Peyer's patch (tissue), 4 donors: ENCODE data around the gene SSH2. TPM values are rescaled to one million over a fixed set of nuclear protein-coding genes. Genes with fewer than 3 reads are reported as not detected.

Experiments used
- DNase-seq, 3 donors: peaks; one replicate each; pipeline ENCODE4 v3.0.0-alpha.2; 2017 to 2019
- H3K27ac ChIP-seq, 4 donors: fragments of 200-600 bp; sonication (generic); one replicate each; pipeline ENCODE4 v1.5.1; 2016 to 2019
- H3K27me3 ChIP-seq, 2 donors: fragments of 200-600 bp; sonication (generic); one replicate each; pipeline ENCODE4 v1.5.1; 2019
- H3K36me3 ChIP-seq, 3 donors: fragments of 200-600 bp; sonication (generic); one replicate each; pipeline ENCODE4 v1.5.1; 2016 to 2019
- H3K4me1 ChIP-seq, 4 donors: fragments of 200-600 bp; sonication (generic); one replicate each; pipeline ENCODE4 v1.5.1; 2016 to 2019
- H3K4me3 ChIP-seq, 4 donors: fragments of 200-600 bp; sonication (generic); 1 replicate in 3 of 4; 2 replicates in 1 of 4; pipeline ENCODE4 v1.5.1; 2016 to 2019; ENCODE audit warnings: mild to moderate bottlenecking in 1 of 4
- H3K9me3 ChIP-seq, 4 donors: fragments of 200-600 bp; sonication (generic); one replicate each; pipeline ENCODE4 v1.5.1; 2016 to 2019; ENCODE audit warnings: mild to moderate bottlenecking in 1 of 4
- CTCF ChIP-seq, 6 experiments: fragments of 450-650 bp in 4 of 6; fragments of 200-600 bp in 2 of 6; sonication (generic) in 1 of 6; IDR thresholded peaks; one replicate each; pipeline ENCODE4 v1.5.1; 2017 to 2019; ENCODE audit warnings: antibody characterized with exemption in 6 of 6, mild to moderate bottlenecking in 3 of 6, moderate library complexity in 1 of 6
- POLR2A ChIP-seq, 2 donors: fragments of 450-650 bp; IDR thresholded peaks; one replicate each; pipeline ENCODE4 v1.5.1; 2017; ENCODE audit warnings: antibody characterized with exemption in 2 of 2, mild to moderate bottlenecking in 2 of 2, moderate library complexity in 2 of 2
- total RNA-seq, 4 donors: library from RNA; depleted of rRNA; stranded (reverse); fragments of >200 nt; gene quantifications; one replicate each; pipeline ENCODE4 v1.1.0, GENCODE V29; 2016

Gene SSH2
- total RNA-seq, 4 donors from 2014 or later, result 45.4 to 139 (median 58.2) TPM

- DNase-seq, result no peak
- Histone ChIP-seq H3K36me3 (peaks cover 0 to 37% (median 0%) of the 10 kb centered on the region in 3 donors), H3K4me1 (peaks cover 0 to 5% (median 3%) of the 10 kb centered on the region in 4 donors), H3K9me3 (no peaks in the 10 kb centered on the region), H3K27me3 (no peaks in the 10 kb centered on the region), H3K27ac (no peak overlapping the region), H3K4me3 (no peak overlapping the region)
- TF ChIP-seq CTCF (IDR thresholded peaks at IDR 0.05) (no peak), POLR2A (IDR thresholded peaks at IDR 0.05) (no peak)
Measured at GRCh38 chr17:29582254-29582765, 347.7 kb downstream of the SSH2 start.

GRCh38 chr17:29581583-29582253 lies 348.3 kb downstream of the SSH2 start:
- peak in 1 of 3 donors; percentile 45 for DNase-seq
- Histone ChIP-seq H3K4me1 (peaks cover 0 to 4% (median 0%) of the 10 kb centered on the region in 4 donors), H3K27me3 (no peaks in the 10 kb centered on the region), H3K36me3 (peaks cover 0 to 43% (median 0%) of the 10 kb centered on the region in 3 donors), H3K9me3 (no peaks in the 10 kb centered on the region), H3K27ac (no peak overlapping the region), H3K4me3 (no peak overlapping the region)
- TF ChIP-seq CTCF (IDR thresholded peaks at IDR 0.05) (no peak), POLR2A (IDR thresholded peaks at IDR 0.05) (no peak)

GRCh38 chr17:29579866-29580771 lies 349.9 kb downstream of the SSH2 start:
- no peak overlapping the region for H3K4me3 ChIP-seq
- TF ChIP-seq POLR2A (IDR thresholded peaks at IDR 0.05) (no peak), CTCF (IDR thresholded peaks at IDR 0.05) (peak; percentile 81 to 96 (median 92))
- peak; percentile 90 to 95 (median 91) for DNase-seq
- H3K4me1 ChIP-seq, result peaks cover 0 to 6% (median 2%) of the 10 kb centered on the region in 4 donors
- H3K36me3 ChIP-seq, result peaks cover 0 to 58% (median 0%) of the 10 kb centered on the region in 3 donors
- no peaks in the 10 kb centered on the region for H3K9me3 ChIP-seq
- H3K27ac ChIP-seq, result no peak overlapping the region
- no peaks in the 10 kb centered on the region for H3K27me3 ChIP-seq

- TF ChIP-seq POLR2A (IDR thresholded peaks at IDR 0.05), result no peak
- no peak for TF ChIP-seq CTCF (IDR thresholded peaks at IDR 0.05)
- no peaks in the 10 kb centered on the region for H3K9me3 ChIP-seq
- H3K27ac ChIP-seq, result no peak overlapping the region
- no peak for DNase-seq
- H3K27me3 ChIP-seq, result no peaks in the 10 kb centered on the region
- peaks cover 0 to 70% (median 0%) of the 10 kb centered on the region in 3 donors for H3K36me3 ChIP-seq
- H3K4me3 ChIP-seq, result no peak overlapping the region
- peaks cover 0 to 17% (median 7%) of the 10 kb centered on the region in 4 donors for H3K4me1 ChIP-seq
Measured at GRCh38 chr17:29578626-29579485, 351.2 kb downstream of the SSH2 start.
